Neural progenitor cell (in vitro differentiated cells): ENCODE measurements around the gene SYNDIG1.

Experiments
- CTCF ChIP-seq: fragments of 200-600 bp; sonication (generic); IDR thresholded peaks from 2 replicates; pipeline ENCODE4 v1.5.1; 2017; ENCODE audit warnings: antibody characterized with exemption, mild to moderate bottlenecking
- EZH2 ChIP-seq: fragments of 200-600 bp; sonication (generic); IDR thresholded peaks from 2 replicates; pipeline ENCODE4 v1.6.1; 2017; ENCODE audit warnings: antibody characterized with exemption, mild to moderate bottlenecking, moderate library complexity
- EZH2phosphoT487 ChIP-seq: fragments of 200-600 bp; sonication (generic); IDR thresholded peaks from 2 replicates; pipeline ENCODE4 v1.6.1; 2017; ENCODE audit warnings: antibody characterized with exemption

GRCh38 chr20:24692446-24693200 is 223.2 kb downstream of the SYNDIG1 start:
- TF ChIP-seq CTCF = no peak
- no peak for TF ChIP-seq EZH2
- no peak for TF ChIP-seq EZH2phosphoT487
